NK-92 (cell line): Measurements from ENCODE around the gene PHRF1.
"Not testable (repeated sequence)": the region's sequence is repeated elsewhere in the genome, so short reads cannot be mapped to it uniquely, and the experiment has no call there.

Experiments
- DNase-seq: peaks from one replicate; lab custom pipeline; 2025; ENCODE audit not compliant: unreplicated experiment; lab: John Stamatoyannopoulos, UW

Gene PHRF1

DNA sequence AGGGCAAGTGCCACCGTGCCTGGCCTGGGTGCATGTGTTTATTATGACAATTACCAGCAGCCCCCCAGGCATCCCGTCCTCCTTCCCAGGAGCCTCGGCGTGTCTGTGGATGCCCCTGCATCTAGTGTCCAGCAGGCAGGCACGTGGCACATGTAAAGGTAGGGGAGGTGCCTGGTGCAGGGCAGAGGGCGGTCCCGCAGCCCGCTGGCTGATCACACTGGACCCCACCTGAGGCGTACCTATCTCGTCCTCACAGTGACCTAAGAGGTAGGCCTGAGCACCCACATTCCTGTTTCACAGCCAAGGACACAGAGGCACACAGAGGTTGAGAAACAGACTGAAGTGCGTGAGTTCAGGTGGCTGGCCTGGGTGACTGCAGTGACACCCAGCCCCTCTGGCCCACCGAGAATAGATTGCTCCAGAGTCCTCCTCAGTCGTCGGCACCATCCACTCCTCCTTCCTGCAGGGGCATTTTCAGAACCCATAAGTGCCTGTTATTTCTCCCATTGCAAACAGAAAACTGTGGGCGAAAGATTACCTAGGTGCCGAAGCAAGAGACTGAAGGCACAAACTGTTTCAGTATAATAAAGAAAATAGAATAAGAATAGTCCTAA, 3.0 kb upstream of the PHRF1 start:
- no peak for DNase-seq

- not testable (repeated sequence) for DNase-seq
These were observed 2.2 kb upstream of the PHRF1 start for GRCh38 chr11:574031-574570.

- no peak for DNase-seq
These were observed 1.5 kb upstream of the PHRF1 start for GRCh38 chr11:574632-575312.

- no peak for DNase-seq
These were observed 816 bp upstream of the PHRF1 start for GRCh38 chr11:575313-575995.

GRCh38 chr11:576811-577610, 741 bp downstream of the PHRF1 start:
- no peak for DNase-seq

- DNase-seq: no peak
These were observed 1.3 kb downstream of the PHRF1 start for GRCh38 chr11:577611-577894.

- no peak for DNase-seq
These were observed 2.2 kb downstream of the PHRF1 start for GRCh38 chr11:578276-579035.

GRCh38 chr11:579830-580601, 3.7 kb downstream of the PHRF1 start:
- no peak for DNase-seq

DNA sequence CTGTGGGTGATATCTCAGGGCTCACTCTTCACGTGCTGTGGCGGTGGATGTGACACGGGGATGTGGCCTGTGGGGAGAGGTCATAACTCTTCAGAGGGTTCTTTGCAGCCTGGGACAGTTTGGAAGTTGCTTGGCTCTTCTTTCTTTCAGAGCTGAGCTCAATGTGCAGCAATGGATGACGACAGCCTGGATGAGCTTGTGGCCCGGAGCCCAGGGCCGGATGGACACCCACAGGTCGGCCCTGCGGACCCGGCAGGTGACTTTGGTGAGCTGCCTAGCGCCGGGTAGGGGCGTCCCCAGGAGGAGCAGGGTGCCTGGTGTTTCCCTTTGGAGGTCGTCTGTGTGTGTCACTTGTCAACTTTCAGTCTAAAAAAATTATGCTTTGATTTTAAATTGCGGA, 5.1 kb downstream of the PHRF1 start:
- DNase-seq: no peak

DNA sequence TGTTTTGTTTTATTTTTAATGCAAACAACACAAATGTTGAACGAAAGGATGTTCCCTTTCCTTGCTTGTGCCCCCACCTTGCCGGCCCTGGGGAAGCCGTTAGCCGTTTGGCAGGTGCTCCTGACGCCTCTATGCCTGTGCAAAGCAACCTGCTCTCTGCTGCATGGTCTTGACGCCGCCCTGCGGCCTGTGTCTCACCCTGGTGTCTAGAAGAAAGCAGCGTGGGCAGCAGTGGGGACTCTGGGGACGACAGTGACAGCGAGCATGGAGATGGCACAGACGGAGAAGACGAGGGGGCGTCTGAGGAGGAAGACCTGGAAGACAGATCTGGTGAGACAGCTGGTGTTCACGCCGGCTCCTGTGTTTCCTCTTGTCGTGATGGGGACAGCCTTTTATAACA, 5.5 kb downstream of the PHRF1 start:
- DNase-seq: no peak

GRCh38 chr11:584287-584686, 8.0 kb downstream of the PHRF1 start:
- DNase-seq: no peak

GRCh38 chr11:586376-587316, 10.4 kb downstream of the PHRF1 start:
- no peak for DNase-seq

DNA sequence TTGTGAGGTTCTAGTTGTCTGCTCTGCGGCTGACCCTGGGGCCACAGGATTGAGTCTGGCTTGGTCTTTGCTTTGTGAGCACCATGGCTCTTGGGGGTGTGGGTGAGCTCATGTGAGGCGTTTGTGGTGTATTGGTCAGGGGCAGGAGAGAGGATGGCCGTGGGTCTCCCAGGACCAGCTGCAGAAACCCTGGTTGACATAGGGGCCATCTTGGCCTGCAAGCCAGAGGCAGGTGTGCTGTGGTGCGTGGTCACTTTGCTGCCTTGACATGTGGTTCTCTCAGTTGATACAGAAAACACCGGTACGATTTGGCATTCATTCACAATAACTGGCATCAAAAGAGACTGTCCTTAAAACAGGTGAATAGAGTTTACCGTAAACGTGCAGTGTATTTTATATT, 11.3 kb downstream of the PHRF1 start:
- DNase-seq: no peak

- DNase-seq: no peak
These were observed 11.7 kb downstream of the PHRF1 start for GRCh38 chr11:587978-588380.

DNA sequence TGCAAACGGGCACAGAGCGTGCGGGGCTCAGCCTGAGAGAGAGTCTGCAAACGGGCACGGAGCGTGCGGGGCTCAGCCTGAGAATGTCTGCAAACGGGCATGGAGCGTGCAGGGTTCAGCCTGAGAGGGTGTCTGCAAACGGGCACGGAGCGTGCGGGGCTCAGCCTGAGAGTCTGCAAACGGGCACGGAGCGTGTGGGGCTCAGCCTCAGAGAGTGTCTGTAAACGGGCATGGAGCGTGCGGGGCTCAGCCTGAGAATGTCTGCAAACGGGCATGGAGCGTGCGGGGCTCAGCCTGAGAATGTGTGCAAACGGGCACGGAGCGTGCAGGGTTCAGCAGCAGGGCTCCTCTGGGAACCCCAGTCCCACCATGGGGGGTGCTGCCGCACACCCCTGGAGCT, 13.5 kb downstream of the PHRF1 start:
- no peak for DNase-seq

GRCh38 chr11:590997-591396, 14.7 kb downstream of the PHRF1 start:
- no peak for DNase-seq

DNA sequence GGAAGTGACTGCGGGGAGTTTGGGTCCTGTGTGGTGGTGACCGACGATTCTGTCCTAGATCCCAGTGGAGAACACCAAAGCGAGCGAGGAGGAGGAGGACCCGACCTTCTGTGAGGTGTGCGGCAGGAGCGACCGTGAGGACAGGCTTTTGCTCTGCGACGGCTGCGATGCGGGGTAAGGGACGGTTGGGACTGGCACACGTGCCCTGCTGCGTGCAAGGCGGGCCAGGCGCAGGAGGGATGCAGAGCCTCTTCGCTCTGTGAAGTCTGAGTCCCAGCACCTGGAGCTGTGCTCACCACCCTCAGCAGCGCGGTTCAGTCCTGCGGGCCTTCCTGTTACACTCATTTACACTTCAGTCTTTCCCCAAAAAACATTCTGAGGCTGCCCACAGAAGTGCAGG, 16.2 kb downstream of the PHRF1 start:
- no peak for DNase-seq

DNA sequence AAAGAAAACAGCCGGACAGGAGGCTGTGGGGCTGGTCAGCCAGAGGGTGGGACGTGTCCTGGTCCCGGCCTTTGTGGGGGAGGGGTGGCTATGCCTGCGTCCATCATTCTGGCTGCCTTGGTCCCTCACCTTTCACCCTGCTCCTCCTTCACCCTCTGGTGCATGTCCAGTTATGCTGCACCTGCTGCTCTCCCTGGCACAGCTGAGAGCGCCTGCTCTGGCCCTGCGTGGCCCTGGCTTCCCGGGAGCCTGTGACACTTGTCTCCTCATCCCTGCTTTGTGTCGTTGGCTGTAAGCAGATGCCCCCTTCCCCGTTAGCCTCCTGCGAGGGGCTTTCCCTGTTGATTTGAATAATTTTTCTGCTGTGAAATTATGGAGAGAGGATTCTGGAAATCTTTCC, 16.6 kb downstream of the PHRF1 start:
- DNase-seq: no peak

DNA sequence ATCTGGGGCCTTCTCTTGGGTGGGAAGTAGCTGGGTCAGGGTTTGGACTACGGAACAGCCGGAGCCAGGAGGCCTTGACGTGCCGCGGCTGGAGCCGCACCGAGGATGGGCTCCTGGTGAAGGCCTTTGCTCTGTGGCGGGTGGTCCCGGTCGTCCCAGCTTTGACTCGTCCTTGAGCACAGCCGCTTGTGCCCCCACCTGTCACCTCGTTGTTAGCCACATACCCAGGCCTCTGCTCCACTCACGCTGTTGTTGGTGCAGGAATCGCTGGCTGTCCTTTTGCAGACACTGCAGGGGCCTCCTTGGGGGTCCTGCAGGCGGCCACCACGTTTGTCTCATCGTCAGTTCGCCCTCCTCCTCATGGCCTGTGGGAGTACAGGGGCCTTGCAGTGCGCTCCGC, 17.1 kb downstream of the PHRF1 start:
- no peak for DNase-seq
